ENCODE measurements around the gene SLC4A2.

SLC4A2 gene

GRCh38 chr7:151099486-151100211 is 40.3 kb downstream of the SLC4A2 start:
- no peak for DNase-seq

GRCh38 chr7:151100921-151101320 is 41.5 kb downstream of the SLC4A2 start:
- no peak for DNase-seq

GRCh38 chr7:151101621-151102396 is 42.4 kb downstream of the SLC4A2 start:
- no peak for DNase-seq

GRCh38 chr7:151102991-151103390 is 43.6 kb downstream of the SLC4A2 start:
- DNase-seq, result no peak

- DNase-seq, result no peak
These were observed 44.6 kb downstream of the SLC4A2 start for GRCh38 chr7:151103973-151104372.

GRCh38 chr7:151104411-151105235 is 45.2 kb downstream of the SLC4A2 start:
- no peak for DNase-seq

GRCh38 chr7:151107882-151108281 is 48.5 kb downstream of the SLC4A2 start:
- DNase-seq, result no peak

GRCh38 chr7:151109094-151110048 is 50.0 kb downstream of the SLC4A2 start:
- no peak for DNase-seq

- no peak for DNase-seq
These were observed 51.0 kb downstream of the SLC4A2 start for GRCh38 chr7:151110236-151110940.

GRCh38 chr7:151110941-151111645 is 51.7 kb downstream of the SLC4A2 start:
- peak; percentile 44 for DNase-seq

- no peak for DNase-seq
These were observed 54.2 kb downstream of the SLC4A2 start for GRCh38 chr7:151113344-151114150.

- DNase-seq, result no peak
These were observed 55.0 kb downstream of the SLC4A2 start for GRCh38 chr7:151114151-151115090.

GRCh38 chr7:151115121-151115835 is 55.9 kb downstream of the SLC4A2 start:
- DNase-seq, result no peak

- no peak for DNase-seq
These were observed 56.5 kb downstream of the SLC4A2 start for GRCh38 chr7:151115836-151116418.

GRCh38 chr7:151116603-151117440 is 57.4 kb downstream of the SLC4A2 start:
- DNase-seq, result no peak

GRCh38 chr7:151117565-151117964 is 58.2 kb downstream of the SLC4A2 start:
- no peak for DNase-seq
